Nephron (organoid): ENCODE results near the gene UGT1A9.
A peak's percentile ranks its signal among the peaks of the same experiment; 100 is the strongest.

Experiments used
- H3K27ac Mint-ChIP-seq, 3 experiments: 2 replicates each; pipeline ENCODE4 v1.8.0; 2020; ENCODE audit warnings: mixed read lengths in 3 of 3, mild to moderate bottlenecking in 2 of 3, moderate library complexity in 1 of 3
- H3K27me3 Mint-ChIP-seq: 2 replicates; pipeline ENCODE4 v1.8.0; 2021; ENCODE audit warnings: low read depth, mild to moderate bottlenecking, moderate library complexity, mixed read lengths
- H3K36me3 Mint-ChIP-seq: 2 replicates; pipeline ENCODE4 v1.8.0; 2020; ENCODE audit warnings: low read depth, mixed read lengths
- H3K4me1 Mint-ChIP-seq: 2 replicates; pipeline ENCODE4 v1.8.0; 2020; ENCODE audit warnings: mixed read lengths
- H3K4me3 Mint-ChIP-seq, 3 experiments: 2 replicates each; pipeline ENCODE4 v1.8.0; 2020; ENCODE audit warnings: mild to moderate bottlenecking in 3 of 3, mixed read lengths in 3 of 3, moderate library complexity in 2 of 3
- H3K9me3 Mint-ChIP-seq: 2 replicates; pipeline ENCODE4 v1.8.0; 2020; ENCODE audit warnings: mixed read lengths
- CTCF ChIP-seq, 3 experiments: fragments of 200-600 bp; sonication (generic); IDR thresholded peaks; one replicate each; pipeline ENCODE4 v1.5.0; 2021; ENCODE audit warnings: antibody characterized with exemption in 3 of 3; ENCODE audit not compliant: unreplicated experiment in 3 of 3

Gene UGT1A9

GRCh38 chr2:233815861-233816260 lies 144.2 kb downstream of the UGT1A9 start:
- TF ChIP-seq CTCF (IDR thresholded peaks at IDR 0.05; ENCODE audit: unreplicated experiment in 3 of 3) = no peak
- Mint-ChIP-seq H3K27ac (no peak overlapping the region), H3K27me3 (peaks cover 9% of the 10 kb centered on the region), H3K4me1 (no peaks in the 10 kb centered on the region), H3K36me3 (no peaks in the 10 kb centered on the region), H3K4me3 (no peak overlapping the region), H3K9me3 (no peaks in the 10 kb centered on the region)

- Mint-ChIP-seq H3K27ac (peak overlapping the region in 1 of 3 experiments; percentile 59), H3K4me1 (no peaks in the 10 kb centered on the region)
- no peak for TF ChIP-seq CTCF (IDR thresholded peaks at IDR 0.05; ENCODE audit: unreplicated experiment in 3 of 3)
Observed at GRCh38 chr2:233816334-233816733, 144.6 kb downstream of the UGT1A9 start.

GRCh38 chr2:233816771-233817170 lies 145.1 kb downstream of the UGT1A9 start:
- Mint-ChIP-seq H3K4me3 (no peak overlapping the region), H3K27ac (peak overlapping the region in 1 of 3 experiments; percentile 59), H3K36me3 (no peaks in the 10 kb centered on the region), H3K27me3 (peaks cover 8% of the 10 kb centered on the region), H3K9me3 (no peaks in the 10 kb centered on the region), H3K4me1 (no peaks in the 10 kb centered on the region)
- no peak for TF ChIP-seq CTCF (IDR thresholded peaks at IDR 0.05; ENCODE audit: unreplicated experiment in 3 of 3)

More at GRCh38 chr2:233816334-233816733, 144.6 kb downstream of the UGT1A9 start:
- Mint-ChIP-seq H3K27me3 (peaks cover 9% of the 10 kb centered on the region), H3K9me3 (no peaks in the 10 kb centered on the region), H3K36me3 (no peaks in the 10 kb centered on the region), H3K4me3 (no peak overlapping the region)

GRCh38 chr2:233817361-233817911 lies 145.7 kb downstream of the UGT1A9 start:
- no peak for TF ChIP-seq CTCF (IDR thresholded peaks at IDR 0.05; ENCODE audit: unreplicated experiment in 3 of 3)
- Mint-ChIP-seq H3K4me1 (no peaks in the 10 kb centered on the region), H3K9me3 (no peaks in the 10 kb centered on the region), H3K27ac (no peak overlapping the region), H3K27me3 (peaks cover 3% of the 10 kb centered on the region), H3K4me3 (no peak overlapping the region), H3K36me3 (no peaks in the 10 kb centered on the region)

GRCh38 chr2:233817995-233818638 lies 146.4 kb downstream of the UGT1A9 start:
- Mint-ChIP-seq H3K27ac (no peak overlapping the region), H3K9me3 (no peaks in the 10 kb centered on the region), H3K27me3 (peaks cover 3% of the 10 kb centered on the region), H3K4me1 (no peaks in the 10 kb centered on the region), H3K36me3 (no peaks in the 10 kb centered on the region), H3K4me3 (no peak overlapping the region)
- no peak for TF ChIP-seq CTCF (IDR thresholded peaks at IDR 0.05; ENCODE audit: unreplicated experiment in 3 of 3)
